ENCODE results near the gene GPR161. TPM values are rescaled to one million over a fixed set of nuclear protein-coding genes. Genes with fewer than 3 reads are reported as not detected.
"Not testable (repeated sequence)": the region's sequence is repeated elsewhere in the genome, so short reads cannot be mapped to it uniquely, and the experiment has no call there.

Gene GPR161
- total RNA-seq, 1 donor from 2014 or later, result 14.5 TPM

DNA sequence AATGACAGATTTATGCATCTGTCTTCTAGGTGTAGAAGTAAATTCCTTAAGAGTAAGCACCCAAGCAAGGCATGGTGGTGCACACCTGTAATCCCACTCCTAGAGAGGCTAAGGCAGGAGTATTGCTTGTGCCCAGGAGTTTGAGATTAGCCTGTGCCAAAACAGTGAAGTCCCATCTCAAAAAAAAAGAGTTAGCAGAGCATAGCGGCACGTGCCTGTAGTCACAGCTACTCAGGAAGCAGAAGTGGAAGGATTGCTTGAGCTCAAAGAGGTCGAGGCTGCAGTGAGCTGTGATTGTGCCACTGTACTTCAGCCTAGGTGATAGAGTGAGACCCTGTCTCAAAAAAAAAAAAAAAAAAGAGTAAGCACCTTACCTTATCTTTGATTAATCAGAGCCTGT lies 26.9 kb upstream of the GPR161 start:
- TF ChIP-seq CTCF (IDR thresholded peaks at IDR 0.05), result no peak
- ATAC-seq (no peak), DNase-seq (no peak)
- H3K36me3 ChIP-seq, result no peaks in the 10 kb centered on the region
- no peak overlapping the region for H3K4me3 ChIP-seq
- H3K27ac ChIP-seq, result no peak overlapping the region
- H3K27me3 ChIP-seq, result no peaks in the 10 kb centered on the region
- intact Hi-C loops (cut with DNase I), result no loop called here
- H3K9me3 ChIP-seq, result no peaks in the 10 kb centered on the region
- no peaks in the 10 kb centered on the region for H3K4me1 ChIP-seq

- Histone ChIP-seq H3K27ac (no peak overlapping the region), H3K36me3 (no peaks in the 10 kb centered on the region), H3K9me3 (no peaks in the 10 kb centered on the region), H3K4me1 (no peaks in the 10 kb centered on the region), H3K4me3 (no peak overlapping the region), H3K27me3 (no peaks in the 10 kb centered on the region)
- intact Hi-C loops (cut with DNase I), result no loop called here
- ATAC-seq (no peak), DNase-seq (no peak)
- no peak for TF ChIP-seq CTCF (IDR thresholded peaks at IDR 0.05)
Measured at GRCh38 chr1:168161459-168161858, 24.7 kb upstream of the GPR161 start.

GRCh38 chr1:168159979-168160378 lies 23.2 kb upstream of the GPR161 start:
- Histone ChIP-seq H3K27ac (no peak overlapping the region), H3K9me3 (no peaks in the 10 kb centered on the region), H3K4me1 (no peaks in the 10 kb centered on the region), H3K27me3 (no peaks in the 10 kb centered on the region), H3K36me3 (no peaks in the 10 kb centered on the region), H3K4me3 (no peak overlapping the region)
- no peak for DNase-seq
- TF ChIP-seq CTCF (IDR thresholded peaks at IDR 0.05), result no peak
- intact Hi-C loops (cut with DNase I), result no loop called here
- no peak for ATAC-seq

DNA sequence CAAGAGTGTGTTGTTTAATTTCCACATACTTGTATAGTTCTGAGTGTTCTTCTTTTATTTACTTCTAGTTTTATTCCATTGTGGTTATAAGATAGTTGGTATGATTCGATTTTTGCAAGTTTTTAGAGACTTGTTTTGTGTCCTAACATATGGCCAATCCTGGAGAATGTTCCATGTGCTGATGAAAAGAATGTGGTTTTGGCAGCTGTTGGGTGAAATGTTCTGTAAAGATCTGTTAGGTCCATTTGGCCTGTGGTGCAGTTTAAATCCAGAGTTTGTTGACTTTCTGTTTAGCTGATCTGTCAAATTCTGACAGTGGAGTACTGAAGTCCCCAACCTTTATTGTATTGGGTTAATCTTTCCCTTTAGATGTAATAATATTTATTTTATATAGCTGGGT lies 22.5 kb upstream of the GPR161 start:
- ATAC-seq (no peak), DNase-seq (no peak)
- no peak for TF ChIP-seq CTCF (IDR thresholded peaks at IDR 0.05)

DNA sequence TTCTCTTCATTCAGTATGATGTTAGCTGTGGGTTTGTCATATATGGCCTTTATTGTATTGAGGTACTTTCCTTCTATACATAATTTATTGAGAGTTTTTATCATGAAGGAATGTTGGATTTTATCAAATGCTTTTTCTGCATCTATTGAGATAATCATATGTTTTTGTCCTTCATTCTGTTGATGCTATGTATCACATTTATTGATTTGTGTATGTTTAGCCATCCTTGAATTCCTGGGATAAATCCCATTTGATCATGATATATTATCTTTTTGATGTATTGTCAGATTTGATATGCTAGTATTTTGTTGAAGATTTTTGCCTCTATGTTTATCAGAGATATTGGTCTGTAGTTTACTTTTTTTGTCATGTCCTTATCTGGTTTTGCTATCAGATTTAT lies 20.9 kb upstream of the GPR161 start:
- intact Hi-C loops (cut with DNase I), result no loop called here
- TF ChIP-seq CTCF (IDR thresholded peaks at IDR 0.05), result no peak
- Histone ChIP-seq H3K4me1 (no peaks in the 10 kb centered on the region), H3K4me3 (no peak overlapping the region), H3K27ac (no peak overlapping the region), H3K36me3 (no peaks in the 10 kb centered on the region), H3K9me3 (no peaks in the 10 kb centered on the region), H3K27me3 (no peaks in the 10 kb centered on the region)
- no peak for ATAC-seq
- no peak for DNase-seq

More for the DNA sequence above, 22.5 kb upstream of the GPR161 start:
- Histone ChIP-seq H3K27me3 (no peaks in the 10 kb centered on the region), H3K9me3 (no peaks in the 10 kb centered on the region), H3K36me3 (no peaks in the 10 kb centered on the region), H3K27ac (no peak overlapping the region), H3K4me3 (no peak overlapping the region), H3K4me1 (no peaks in the 10 kb centered on the region)
- intact Hi-C loops (cut with DNase I), result no loop called here

- H3K9me3 ChIP-seq, result no peaks in the 10 kb centered on the region
- intact Hi-C loops (cut with DNase I), result no loop called here
- no peak for ATAC-seq
- H3K36me3 ChIP-seq, result no peaks in the 10 kb centered on the region
- no peaks in the 10 kb centered on the region for H3K27me3 ChIP-seq
- no peak overlapping the region for H3K27ac ChIP-seq
- H3K4me1 ChIP-seq, result no peaks in the 10 kb centered on the region
- TF ChIP-seq CTCF (IDR thresholded peaks at IDR 0.05), result no peak
- no peak for DNase-seq
- H3K4me3 ChIP-seq, result no peak overlapping the region
Measured at GRCh38 chr1:168155910-168156309, 19.2 kb upstream of the GPR161 start.

DNA sequence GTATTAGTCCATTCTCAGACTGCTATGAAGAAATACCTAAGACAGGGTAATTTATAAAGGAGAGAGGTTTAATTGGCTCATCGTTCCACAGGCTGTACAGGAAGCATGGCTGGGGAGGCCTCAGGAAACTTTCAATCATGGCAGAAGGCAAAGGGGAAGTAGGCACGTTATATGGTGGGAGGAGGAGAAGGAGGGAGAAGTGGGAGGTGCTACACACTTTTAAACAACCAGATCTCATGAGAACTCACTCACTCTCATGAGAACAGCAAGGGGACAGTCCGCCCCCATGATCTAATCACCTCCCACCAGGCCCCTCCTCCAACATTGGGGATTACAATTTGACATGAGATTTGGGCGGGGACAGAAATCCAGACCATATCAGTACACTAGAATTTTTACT lies 18.0 kb upstream of the GPR161 start:
- ATAC-seq, result peak; percentile 42
- intact Hi-C loops (cut with DNase I); H3K27ac ChIP-seq; H3K4me1 ChIP-seq; H3K4me3 ChIP-seq; H3K9me3 ChIP-seq; DNase-seq; H3K36me3 ChIP-seq; H3K27me3 ChIP-seq: not testable (repeated sequence)

Measured in upper lobe of right lung (tissue), 1 donor.